Fibroblast of villous mesenchyme (primary cell): ENCODE results near the gene ADAMTSL4. TPM values are rescaled to one million over a fixed set of nuclear protein-coding genes. Genes with fewer than 3 reads are reported as not detected.

Experiments
- DNase-seq: peaks from one replicate; pipeline ENCODE4 v3.0.0-alpha.2; 2010; ENCODE audit warnings: low read depth
- H3K4me3 ChIP-seq: 2 replicates; pipeline ENCODE4 v1.5.1; 2011; ENCODE audit warnings: low read depth, mild to moderate bottlenecking, low read length
- total RNA-seq: library from RNA; depleted of rRNA; stranded (reverse); fragments of >200 nt; gene quantifications from 2 replicates; pipeline ENCODE4 v1.2.3, GENCODE V29; 2012
- TF ChIP-seq, protein P1 (sequence below): IDR thresholded peaks from 2 replicates; pipeline ENCODE4 v1.5.1; 2012; ENCODE audit warnings: low read depth, mild to moderate bottlenecking, low read length; ENCODE audit not compliant: insufficient read depth

Gene ADAMTSL4
- total RNA-seq, 1 donor: 8.6 TPM

DNA sequence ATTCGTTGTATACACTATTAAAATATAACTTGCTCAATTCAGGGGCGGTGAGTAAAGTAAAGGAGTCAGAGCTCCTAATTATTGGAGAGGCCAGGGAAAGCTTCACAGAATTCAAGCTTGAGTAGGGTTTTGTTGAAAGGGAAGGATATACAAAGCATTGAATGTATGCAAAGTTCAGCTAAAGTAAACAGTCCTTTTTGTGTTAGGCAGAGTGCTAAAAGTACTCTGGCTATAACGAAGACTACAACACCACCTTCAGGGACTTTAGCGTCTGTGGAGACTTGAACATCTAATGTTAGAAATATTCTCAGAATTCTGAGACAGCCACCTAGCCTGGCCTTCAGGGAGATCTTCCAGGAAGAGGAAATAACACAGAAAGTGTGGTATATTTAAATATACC lies 32.6 kb upstream of the ADAMTSL4 start:
- DNase-seq: peak; percentile 39

DNA sequence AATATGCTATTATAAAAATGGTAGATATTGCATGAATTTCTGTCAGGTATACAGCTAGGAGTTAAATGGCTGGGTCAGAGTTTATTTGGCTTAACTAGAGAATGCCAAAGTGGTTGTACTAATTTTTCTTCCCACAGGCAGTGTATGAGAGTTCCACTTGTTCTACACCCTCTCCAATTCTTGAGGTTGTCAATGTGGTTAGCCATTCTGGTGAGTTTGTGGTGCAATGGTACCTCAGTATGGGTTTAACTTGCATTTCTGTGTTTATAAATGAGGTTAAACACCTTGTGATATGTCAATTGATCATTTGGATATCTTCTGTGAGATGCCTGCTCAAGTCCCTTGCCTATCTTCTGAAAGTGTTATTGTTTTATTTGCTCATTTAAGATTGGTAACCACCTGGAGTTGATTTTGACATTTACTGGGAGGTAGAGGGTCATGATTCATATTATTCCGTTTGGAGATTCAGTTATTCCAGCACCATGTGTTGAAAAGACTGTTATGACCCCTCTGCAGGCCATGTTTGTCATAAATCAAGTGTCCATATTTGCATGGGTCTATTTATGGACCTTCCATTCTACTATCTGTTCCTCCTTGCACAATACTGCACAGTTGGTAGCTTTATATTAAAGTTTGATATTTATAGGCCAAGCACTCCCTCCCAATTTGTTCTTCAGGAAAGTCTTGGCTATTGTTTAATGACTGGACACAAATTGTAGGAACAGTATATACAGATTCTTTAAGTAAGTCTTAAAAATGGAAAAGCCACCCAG lies 27.8 kb upstream of the ADAMTSL4 start:
- TF ChIP-seq, protein P1, sequence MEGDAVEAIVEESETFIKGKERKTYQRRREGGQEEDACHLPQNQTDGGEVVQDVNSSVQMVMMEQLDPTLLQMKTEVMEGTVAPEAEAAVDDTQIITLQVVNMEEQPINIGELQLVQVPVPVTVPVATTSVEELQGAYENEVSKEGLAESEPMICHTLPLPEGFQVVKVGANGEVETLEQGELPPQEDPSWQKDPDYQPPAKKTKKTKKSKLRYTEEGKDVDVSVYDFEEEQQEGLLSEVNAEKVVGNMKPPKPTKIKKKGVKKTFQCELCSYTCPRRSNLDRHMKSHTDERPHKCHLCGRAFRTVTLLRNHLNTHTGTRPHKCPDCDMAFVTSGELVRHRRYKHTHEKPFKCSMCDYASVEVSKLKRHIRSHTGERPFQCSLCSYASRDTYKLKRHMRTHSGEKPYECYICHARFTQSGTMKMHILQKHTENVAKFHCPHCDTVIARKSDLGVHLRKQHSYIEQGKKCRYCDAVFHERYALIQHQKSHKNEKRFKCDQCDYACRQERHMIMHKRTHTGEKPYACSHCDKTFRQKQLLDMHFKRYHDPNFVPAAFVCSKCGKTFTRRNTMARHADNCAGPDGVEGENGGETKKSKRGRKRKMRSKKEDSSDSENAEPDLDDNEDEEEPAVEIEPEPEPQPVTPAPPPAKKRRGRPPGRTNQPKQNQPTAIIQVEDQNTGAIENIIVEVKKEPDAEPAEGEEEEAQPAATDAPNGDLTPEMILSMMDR: no peak
- no peak for DNase-seq
- no peak overlapping the region for H3K4me3 ChIP-seq

More for the DNA sequence above, 32.6 kb upstream of the ADAMTSL4 start:
- peak overlapping the region; percentile 60 for H3K4me3 ChIP-seq
- TF ChIP-seq, protein P1: no peak

GRCh38 chr1:150525348-150525747 lies 23.9 kb upstream of the ADAMTSL4 start:
- H3K4me3 ChIP-seq: no peak overlapping the region
- no peak for DNase-seq
- TF ChIP-seq, protein P1: no peak

GRCh38 chr1:150528196-150528595 lies 21.0 kb upstream of the ADAMTSL4 start:
- TF ChIP-seq, protein P1: no peak
- H3K4me3 ChIP-seq: no peak overlapping the region
- DNase-seq: peak; percentile 49

- TF ChIP-seq, protein P1: no peak
- H3K4me3 ChIP-seq: no peak overlapping the region
- DNase-seq: peak; percentile 87
Observed at GRCh38 chr1:150529017-150529416, 20.2 kb upstream of the ADAMTSL4 start.

DNA sequence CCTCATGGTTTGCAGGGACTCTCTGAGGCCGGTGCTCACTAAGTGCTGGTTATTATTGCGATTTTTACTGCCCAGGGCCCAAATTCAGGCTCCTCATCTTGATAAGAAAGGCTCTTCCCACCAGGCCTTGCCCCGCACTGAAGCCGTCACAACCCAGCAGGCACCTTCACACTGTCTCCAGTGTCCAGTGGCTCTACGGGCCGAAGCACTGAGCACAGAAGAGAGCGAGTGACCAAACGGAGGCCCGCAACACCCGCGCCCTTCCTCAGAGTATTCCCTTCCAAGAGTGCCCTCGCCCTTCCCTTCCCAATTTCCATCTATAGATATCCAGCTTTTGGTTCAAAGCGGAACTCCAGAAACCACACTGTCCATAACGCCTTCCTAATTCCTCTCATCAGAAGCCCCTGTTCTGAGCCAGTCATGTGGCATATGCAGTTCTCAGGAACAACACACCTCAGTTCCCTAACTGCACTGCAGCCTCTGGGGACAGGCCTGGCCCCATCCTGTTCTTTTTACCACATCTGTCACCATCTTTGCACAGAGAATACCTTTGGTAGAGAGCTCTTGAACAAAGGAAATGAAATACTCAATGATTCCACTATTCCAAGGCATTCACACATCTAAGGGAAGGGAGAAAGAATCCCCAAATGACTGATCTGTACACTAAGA lies 18.6 kb upstream of the ADAMTSL4 start:
- H3K4me3 ChIP-seq: no peak overlapping the region
- no peak for DNase-seq
- TF ChIP-seq, protein P1: no peak

GRCh38 chr1:150532860-150533259 lies 16.3 kb upstream of the ADAMTSL4 start:
- TF ChIP-seq, protein P1: no peak
- no peak overlapping the region for H3K4me3 ChIP-seq
- no peak for DNase-seq
